BJ (cell line): ENCODE measurements around the gene IYD. TPM values are rescaled to one million over a fixed set of nuclear protein-coding genes. Genes with fewer than 3 reads are reported as not detected.

Experiments
- CTCF ChIA-PET: fragments of 350-600 bp; formaldehyde crosslinking; extraction: SDS; loops from one replicate; lab custom pipeline; 2021; ENCODE audit warnings: antibody characterized with exemption, inconsistent platforms; lab: Yijun Ruan, JAX
- POLR2A ChIA-PET: fragments of 300-600 bp; sonication (Branson Sonifier 250); formaldehyde crosslinking; extraction: SDS; loops from one replicate; lab custom pipeline; 2021; ENCODE audit warnings: antibody characterized with exemption; lab: Charles Lee
- DNase-seq: peaks from one replicate; pipeline ENCODE4 v3.0.0-alpha.2; 2011; ENCODE audit warnings: low read depth
- H3K27me3 ChIP-seq: 2 replicates; pipeline ENCODE4 v1.6.0; 2011; ENCODE audit warnings: low read length; ENCODE audit not compliant: control insufficient read depth, insufficient read depth
- H3K36me3 ChIP-seq: 2 replicates; pipeline ENCODE4 v1.5.1; 2011; ENCODE audit warnings: low read length; ENCODE audit not compliant: control insufficient read depth, insufficient read depth
- H3K4me3 ChIP-seq: 2 replicates; pipeline ENCODE4 v1.5.1; 2011; ENCODE audit warnings: low read depth, mild to moderate bottlenecking, control low read depth, low read length
- CTCF ChIP-seq: IDR thresholded peaks from 2 replicates; pipeline ENCODE4 v1.5.1; 2011; ENCODE audit warnings: low read depth, mild to moderate bottlenecking, control low read depth, inconsistent platforms, low read length, moderate library complexity; ENCODE audit not compliant: insufficient read depth
- polyA plus RNA-seq: library from polyadenylated mRNA; depleted of rRNA; stranded (reverse); fragments of >200 nt; gene quantifications from 2 replicates; pipeline ENCODE4 v1.2.3, GENCODE V29; 2011

IYD gene
- polyA plus RNA-seq, 1 experiment = not detected

DNA sequence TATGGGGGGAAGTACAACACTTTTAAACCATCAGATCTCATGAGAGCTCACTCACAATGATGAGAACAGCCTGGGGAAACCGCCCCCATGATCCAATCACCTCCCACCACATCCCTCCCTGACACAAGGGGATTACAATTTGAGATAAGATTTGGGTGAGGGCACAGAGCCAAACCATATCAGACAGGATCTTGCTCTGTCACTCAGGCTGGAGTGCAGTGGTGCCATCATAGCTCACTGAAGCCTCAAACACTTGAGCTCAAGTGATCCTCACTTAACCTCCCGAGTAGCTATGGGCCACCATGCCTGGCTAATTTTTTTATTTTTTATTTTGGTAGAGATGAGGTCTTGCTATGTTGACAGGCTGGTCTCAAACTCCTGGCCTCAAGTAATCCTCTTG, 5.1 kb upstream of the IYD start:
- ChIA-PET CTCF (interaction anchor here (1.3 kb wide), 1 partner anchor 9 kb away, joined by 5 read pairs; no protein-coding TSS in a partner anchor), POLR2A (no interaction called here)
- DNase-seq = no peak
- H3K36me3 ChIP-seq = no peaks in the 10 kb centered on the region
- no peak for TF ChIP-seq CTCF
- no peak overlapping the region for H3K4me3 ChIP-seq
- H3K27me3 ChIP-seq = peaks cover 1% of the 10 kb centered on the region; the same call in 1 of the 2 replicates

DNA sequence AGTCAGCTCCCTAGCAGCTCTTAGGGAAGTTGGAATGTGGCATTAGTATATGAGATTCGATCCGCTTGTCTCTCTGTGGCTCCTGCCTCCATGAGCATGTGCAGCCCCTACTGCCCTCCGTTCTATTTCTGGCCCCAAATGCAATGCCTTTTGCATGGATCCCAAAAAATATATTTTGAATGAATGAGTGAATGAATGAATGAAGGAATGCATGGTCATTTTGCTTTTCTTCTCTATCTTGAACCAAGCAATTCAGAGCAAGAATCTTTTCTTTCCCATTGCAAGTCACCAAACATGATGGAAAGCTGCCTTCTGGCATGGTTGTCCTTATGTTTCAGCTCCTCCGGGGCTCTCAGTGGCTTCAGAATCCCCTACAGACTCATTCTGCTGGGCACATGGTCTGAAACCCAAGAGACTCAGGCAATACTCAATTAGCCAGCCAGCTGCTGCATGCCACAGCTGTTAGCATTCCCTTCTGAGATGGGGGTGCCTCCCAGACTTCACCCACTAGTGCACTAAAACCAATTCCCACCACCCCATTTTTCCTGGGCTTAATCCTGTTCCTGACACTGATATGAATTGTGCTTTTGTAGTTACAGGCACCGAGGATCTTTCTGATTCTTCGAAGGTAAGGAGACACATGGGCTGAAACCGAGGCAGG, 2.6 kb upstream of the IYD start:
- H3K27me3 ChIP-seq = peaks cover 1% of the 10 kb centered on the region; the same call in 1 of the 2 replicates
- DNase-seq = no peak
- H3K36me3 ChIP-seq = no peaks in the 10 kb centered on the region
- TF ChIP-seq CTCF = no peak
- ChIA-PET CTCF (interaction anchor here (1.0 kb wide), 1 partner anchor 18 kb away, joined by 3 read pairs; no protein-coding TSS in a partner anchor), POLR2A (no interaction called here)
- H3K4me3 ChIP-seq = no peak overlapping the region

- TF ChIP-seq CTCF = no peak
- POLR2A ChIA-PET = no interaction called here
- CTCF ChIA-PET = no interaction called here
These were observed 596 bp downstream of the IYD start for GRCh38 chr6:150369408-150369807.

DNA sequence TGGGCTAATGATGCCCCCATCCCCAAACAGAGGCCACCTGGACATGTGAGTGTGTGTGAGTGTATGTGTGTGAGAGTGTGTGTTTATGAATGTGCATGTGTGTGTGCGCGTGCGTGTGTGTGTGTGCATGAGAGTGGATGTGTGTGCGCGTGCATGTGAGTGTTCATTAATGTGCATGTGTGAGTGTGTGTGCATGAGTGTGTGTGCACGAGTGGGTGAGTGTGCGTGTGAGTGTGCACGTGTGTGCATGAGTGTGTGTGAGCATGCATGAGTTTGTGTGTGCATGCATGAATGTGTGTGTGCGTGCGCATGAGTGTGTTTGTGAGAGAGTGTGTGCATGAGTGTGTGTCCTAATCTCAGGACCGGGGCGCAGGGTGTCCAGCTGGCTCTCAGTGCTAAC, 1.3 kb downstream of the IYD start:
- ChIA-PET CTCF (interaction anchor here (1.3 kb wide), 1 partner anchor 25 kb away, joined by 6 read pairs; no protein-coding TSS in a partner anchor), POLR2A (no interaction called here)
- no peak for DNase-seq

More at GRCh38 chr6:150369408-150369807, 596 bp downstream of the IYD start:
- peaks cover 1% of the 10 kb centered on the region; the same call in 1 of the 2 replicates for H3K27me3 ChIP-seq
- no peaks in the 10 kb centered on the region for H3K36me3 ChIP-seq
- DNase-seq = no peak
- H3K4me3 ChIP-seq = no peak overlapping the region

More for the DNA sequence above, 1.3 kb downstream of the IYD start:
- no peak overlapping the region for H3K4me3 ChIP-seq
- no peak for TF ChIP-seq CTCF
- H3K36me3 ChIP-seq = no peaks in the 10 kb centered on the region
- peaks cover 1% of the 10 kb centered on the region; the same call in 1 of the 2 replicates for H3K27me3 ChIP-seq
